ENCODE results near the gene ABR.

DNA sequence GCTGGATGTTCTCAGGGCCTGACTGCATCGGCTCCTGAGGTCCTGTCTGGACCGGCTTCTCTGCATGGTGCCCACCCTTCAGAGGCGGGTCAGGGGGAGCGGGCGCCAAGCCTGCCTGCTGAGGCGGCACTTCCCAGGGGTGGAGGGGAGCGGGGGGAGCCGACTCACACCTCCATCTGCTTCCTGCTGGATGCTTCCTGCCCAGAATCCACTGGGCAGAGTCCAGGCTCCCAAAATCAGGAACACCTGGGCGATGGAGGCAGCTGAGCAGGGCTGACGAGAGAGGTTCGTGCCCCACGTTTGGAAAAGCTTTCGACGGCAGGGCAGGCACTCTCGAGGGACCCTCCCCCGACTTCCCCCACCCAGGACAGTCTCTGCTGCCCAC, 140.7 kb downstream of the ABR start:
- TF ChIP-seq EZH2 (IDR thresholded peaks at IDR 0.05; ENCODE audit: borderline replicate concordance, insufficient read depth, low read length, poor library complexity, severe bottlenecking) = no peak
- no peak for TF ChIP-seq POLR2AphosphoS5 (IDR thresholded peaks at IDR 0.05)
- no peak for TF ChIP-seq EP300 (conservative IDR thresholded peaks at IDR 0.05; ENCODE audit: poor library complexity, severe bottlenecking)
- TF ChIP-seq, protein P1, sequence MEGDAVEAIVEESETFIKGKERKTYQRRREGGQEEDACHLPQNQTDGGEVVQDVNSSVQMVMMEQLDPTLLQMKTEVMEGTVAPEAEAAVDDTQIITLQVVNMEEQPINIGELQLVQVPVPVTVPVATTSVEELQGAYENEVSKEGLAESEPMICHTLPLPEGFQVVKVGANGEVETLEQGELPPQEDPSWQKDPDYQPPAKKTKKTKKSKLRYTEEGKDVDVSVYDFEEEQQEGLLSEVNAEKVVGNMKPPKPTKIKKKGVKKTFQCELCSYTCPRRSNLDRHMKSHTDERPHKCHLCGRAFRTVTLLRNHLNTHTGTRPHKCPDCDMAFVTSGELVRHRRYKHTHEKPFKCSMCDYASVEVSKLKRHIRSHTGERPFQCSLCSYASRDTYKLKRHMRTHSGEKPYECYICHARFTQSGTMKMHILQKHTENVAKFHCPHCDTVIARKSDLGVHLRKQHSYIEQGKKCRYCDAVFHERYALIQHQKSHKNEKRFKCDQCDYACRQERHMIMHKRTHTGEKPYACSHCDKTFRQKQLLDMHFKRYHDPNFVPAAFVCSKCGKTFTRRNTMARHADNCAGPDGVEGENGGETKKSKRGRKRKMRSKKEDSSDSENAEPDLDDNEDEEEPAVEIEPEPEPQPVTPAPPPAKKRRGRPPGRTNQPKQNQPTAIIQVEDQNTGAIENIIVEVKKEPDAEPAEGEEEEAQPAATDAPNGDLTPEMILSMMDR (IDR thresholded peaks at IDR 0.05; ENCODE audit: poor library complexity, severe bottlenecking) = no peak
- no peak for TF ChIP-seq MXI1 (conservative IDR thresholded peaks at IDR 0.05; ENCODE audit: poor library complexity, severe bottlenecking)
- TF ChIP-seq, protein P2, sequence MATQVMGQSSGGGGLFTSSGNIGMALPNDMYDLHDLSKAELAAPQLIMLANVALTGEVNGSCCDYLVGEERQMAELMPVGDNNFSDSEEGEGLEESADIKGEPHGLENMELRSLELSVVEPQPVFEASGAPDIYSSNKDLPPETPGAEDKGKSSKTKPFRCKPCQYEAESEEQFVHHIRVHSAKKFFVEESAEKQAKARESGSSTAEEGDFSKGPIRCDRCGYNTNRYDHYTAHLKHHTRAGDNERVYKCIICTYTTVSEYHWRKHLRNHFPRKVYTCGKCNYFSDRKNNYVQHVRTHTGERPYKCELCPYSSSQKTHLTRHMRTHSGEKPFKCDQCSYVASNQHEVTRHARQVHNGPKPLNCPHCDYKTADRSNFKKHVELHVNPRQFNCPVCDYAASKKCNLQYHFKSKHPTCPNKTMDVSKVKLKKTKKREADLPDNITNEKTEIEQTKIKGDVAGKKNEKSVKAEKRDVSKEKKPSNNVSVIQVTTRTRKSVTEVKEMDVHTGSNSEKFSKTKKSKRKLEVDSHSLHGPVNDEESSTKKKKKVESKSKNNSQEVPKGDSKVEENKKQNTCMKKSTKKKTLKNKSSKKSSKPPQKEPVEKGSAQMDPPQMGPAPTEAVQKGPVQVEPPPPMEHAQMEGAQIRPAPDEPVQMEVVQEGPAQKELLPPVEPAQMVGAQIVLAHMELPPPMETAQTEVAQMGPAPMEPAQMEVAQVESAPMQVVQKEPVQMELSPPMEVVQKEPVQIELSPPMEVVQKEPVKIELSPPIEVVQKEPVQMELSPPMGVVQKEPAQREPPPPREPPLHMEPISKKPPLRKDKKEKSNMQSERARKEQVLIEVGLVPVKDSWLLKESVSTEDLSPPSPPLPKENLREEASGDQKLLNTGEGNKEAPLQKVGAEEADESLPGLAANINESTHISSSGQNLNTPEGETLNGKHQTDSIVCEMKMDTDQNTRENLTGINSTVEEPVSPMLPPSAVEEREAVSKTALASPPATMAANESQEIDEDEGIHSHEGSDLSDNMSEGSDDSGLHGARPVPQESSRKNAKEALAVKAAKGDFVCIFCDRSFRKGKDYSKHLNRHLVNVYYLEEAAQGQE (IDR thresholded peaks at IDR 0.05; ENCODE audit: borderline replicate concordance) = no peak
